ENCODE measurements around the gene COMMD6. TPM values are rescaled to one million over a fixed set of nuclear protein-coding genes. Genes with fewer than 3 reads are reported as not detected.

The COMMD6 gene
- total and polyA plus RNA-seq, 9 of the 15 experiments (the other 6 are each of a cell fraction or from before 2014, with no cell fraction given) = 32.6 to 116 (median 65.0) TPM

GRCh38 chr13:75513271-75513670 is 24.4 kb downstream of the COMMD6 start:
- DNase-seq (ENCODE audit: extremely low read depth in 1 of 4, low spot score in 3 of 4) (no peak), ATAC-seq (no peak), FAIRE-seq (no peak)
- Histone ChIP-seq H3K4me1 (replicated peaks in 1 of 2; ENCODE audit: control insufficient read depth in 2 of 2, insufficient read depth in 2 of 2, low read length in 2 of 2) (no peaks in the 10 kb centered on the region), H3K27ac (ENCODE audit: extremely low read depth, low read depth, low read length) (no peak overlapping the region), H3K4me2 (ENCODE audit: insufficient read depth, low read length) (no peak overlapping the region), H3K9me3 (replicated peaks; ENCODE audit: control insufficient read depth, insufficient read depth, low read depth, low read length) (no peaks in the 10 kb centered on the region), H3K4me3 (no peak overlapping the region), H3K36me3 (ENCODE audit: control insufficient read depth, insufficient read depth, low read length) (no peaks in the 10 kb centered on the region), H3K9me1 (ENCODE audit: control insufficient read depth, insufficient read depth, low read length) (no peaks in the 10 kb centered on the region), H3K9ac (ENCODE audit: insufficient read depth in 1 of 2, low read depth in 2 of 2, low read length in 2 of 2) (no peak overlapping the region), H4K20me1 (replicated peaks; ENCODE audit: control insufficient read depth, insufficient read depth, low read length) (no peaks in the 10 kb centered on the region), H3K27me3 (ENCODE audit: control insufficient read depth in 2 of 2, insufficient read depth in 2 of 2, low read length in 2 of 2) (no peaks in the 10 kb centered on the region), H2AFZ (ENCODE audit: low read depth, low read length) (no peak overlapping the region), H3K79me2 (ENCODE audit: control insufficient read depth, insufficient read depth, low read length) (no peaks in the 10 kb centered on the region)
- intact Hi-C loops (cut with micrococcal nuclease) = no loop called here
- TF ChIP-seq ZNF431 (CRISPR knock-in tag; IDR thresholded peaks at IDR 0.05) = no peak
- no TSS peak for BruUV-seq (replicated peaks)
- CTCF ChIA-PET (ENCODE audit: low intra/inter-chr PET ratio) = no interaction called here
- in situ Hi-C loops (cut with MboI) = no loop called here
- POLR2A ChIA-PET = interaction anchor here (0.9 kb wide), 1 partner anchor 14 kb away, joined by 3 read pairs; no protein-coding TSS in a partner anchor
- 24% methylated on average over 5 of the region's 5 CpGs for WGBS (ENCODE audit: insufficient coverage, low coverage, missing lambda C conversion rate)

GRCh38 chr13:75512253-75512652 is 25.4 kb downstream of the COMMD6 start:
- Histone ChIP-seq H3K4me2 (ENCODE audit: insufficient read depth, low read length) (no peak overlapping the region), H3K4me3 (no peak overlapping the region), H3K36me3 (ENCODE audit: control insufficient read depth, insufficient read depth, low read length) (no peaks in the 10 kb centered on the region), H3K9me1 (ENCODE audit: control insufficient read depth, insufficient read depth, low read length) (no peaks in the 10 kb centered on the region), H3K27ac (ENCODE audit: extremely low read depth, low read depth, low read length) (no peak overlapping the region), H3K9ac (ENCODE audit: insufficient read depth in 1 of 2, low read depth in 2 of 2, low read length in 2 of 2) (no peak overlapping the region), H3K27me3 (ENCODE audit: control insufficient read depth in 2 of 2, insufficient read depth in 2 of 2, low read length in 2 of 2) (no peaks in the 10 kb centered on the region), H2AFZ (ENCODE audit: low read depth, low read length) (no peak overlapping the region), H3K9me3 (replicated peaks; ENCODE audit: control insufficient read depth, insufficient read depth, low read depth, low read length) (no peaks in the 10 kb centered on the region), H3K4me1 (replicated peaks in 1 of 2; ENCODE audit: control insufficient read depth in 2 of 2, insufficient read depth in 2 of 2, low read length in 2 of 2) (no peaks in the 10 kb centered on the region), H3K79me2 (ENCODE audit: control insufficient read depth, insufficient read depth, low read length) (no peaks in the 10 kb centered on the region), H4K20me1 (replicated peaks; ENCODE audit: control insufficient read depth, insufficient read depth, low read length) (no peaks in the 10 kb centered on the region)
- 20% methylated on average over 3 of the region's 3 CpGs for WGBS (ENCODE audit: insufficient coverage, low coverage, missing lambda C conversion rate)
- no peak for DNase-seq (ENCODE audit: extremely low read depth in 1 of 4, low spot score in 3 of 4)
- intact Hi-C loops (cut with micrococcal nuclease) (no loop called here), in situ Hi-C loops (cut with MboI) (no loop called here)
- no peak for FAIRE-seq
- ATAC-seq = no peak
- ChIA-PET CTCF (ENCODE audit: low intra/inter-chr PET ratio) (no interaction called here), POLR2A (no interaction called here)
- BruUV-seq (replicated peaks) = no TSS peak
- TF ChIP-seq MYNN (IDR thresholded peaks at IDR 0.05) (no peak), MYNN (CRISPR knock-in tag; IDR thresholded peaks at IDR 0.05) (no peak), ID3 (CRISPR knock-in tag; IDR thresholded peaks at IDR 0.05) (no peak), ID3 (tag; IDR thresholded peaks at IDR 0.05) (no peak), RREB1 (CRISPR knock-in tag; IDR thresholded peaks at IDR 0.05) (no peak), POLR2AphosphoS5 (IDR thresholded peaks at IDR 0.05; ENCODE audit: control insufficient read depth, insufficient read depth, low read depth, low read length) (no peak), SIN3B (IDR thresholded peaks at IDR 0.05; ENCODE audit: low read depth) (no peak), GTF2E2 (tag; IDR thresholded peaks at IDR 0.05) (no peak), MEF2A (IDR thresholded peaks at IDR 0.05; ENCODE audit: control insufficient read depth, low read depth, low read length) (no peak), ZNF583 (CRISPR knock-in tag; IDR thresholded peaks at IDR 0.05) (no peak)

Measured in K562 (cell line).